ENCODE results near the gene ZNF81.
"Not testable (repeated sequence)": the region's sequence is repeated elsewhere in the genome, so short reads cannot be mapped to it uniquely, and the experiment has no call there.

The ZNF81 gene

DNA sequence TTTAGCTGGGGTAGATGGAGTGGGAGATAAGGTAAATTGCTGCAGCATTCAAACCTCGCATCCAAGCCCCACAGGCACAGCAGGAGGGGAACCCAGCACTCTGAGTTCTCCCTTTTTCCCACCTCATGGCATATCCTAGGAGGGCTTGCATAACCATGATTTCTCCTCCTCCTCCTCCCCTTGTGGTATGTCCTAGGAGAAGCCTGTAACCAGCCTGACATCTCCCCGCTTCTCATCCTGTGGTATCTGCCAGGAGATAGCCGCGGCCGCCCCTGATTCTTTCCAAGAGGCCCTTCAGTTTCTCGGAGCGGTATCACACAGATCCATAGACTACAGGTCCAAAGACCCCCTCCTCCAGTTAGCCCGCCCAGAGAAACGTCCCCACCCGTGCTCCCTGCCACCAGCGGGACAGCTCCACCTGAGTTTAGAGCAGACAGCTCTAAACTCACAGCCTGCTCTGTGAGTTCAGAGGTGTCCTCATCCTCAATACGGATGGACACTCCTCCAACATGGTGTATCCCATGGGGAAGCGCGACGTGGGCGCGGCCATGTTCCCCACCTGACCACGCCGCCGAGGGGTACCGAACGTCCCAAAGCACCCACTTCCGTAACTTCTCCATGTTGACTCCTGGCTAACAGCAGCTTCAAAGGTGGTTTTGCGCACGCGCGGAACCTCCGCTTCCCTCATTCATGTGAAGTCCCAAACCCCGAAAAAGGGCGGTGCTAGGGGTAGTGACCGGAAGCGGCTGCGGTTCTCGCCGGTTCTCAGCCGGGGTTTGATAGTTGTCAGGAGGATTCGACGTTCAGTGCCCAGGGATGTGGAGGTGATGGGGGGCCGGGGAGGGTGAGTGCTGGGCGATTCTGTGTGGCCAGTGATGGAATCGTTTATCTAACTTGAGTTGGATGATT lies at the start of gene ZNF81:
TSS of gene ZNF81 (plus strand) at position 739 of the 909 bp plus-strand sequence. CDS start 9,366 bp downstream, outside the sequence.
- DNase-seq (ENCODE audit: insufficient read length, low spot score): peak; percentile 67
- peak; percentile 92 for FAIRE-seq

DNA sequence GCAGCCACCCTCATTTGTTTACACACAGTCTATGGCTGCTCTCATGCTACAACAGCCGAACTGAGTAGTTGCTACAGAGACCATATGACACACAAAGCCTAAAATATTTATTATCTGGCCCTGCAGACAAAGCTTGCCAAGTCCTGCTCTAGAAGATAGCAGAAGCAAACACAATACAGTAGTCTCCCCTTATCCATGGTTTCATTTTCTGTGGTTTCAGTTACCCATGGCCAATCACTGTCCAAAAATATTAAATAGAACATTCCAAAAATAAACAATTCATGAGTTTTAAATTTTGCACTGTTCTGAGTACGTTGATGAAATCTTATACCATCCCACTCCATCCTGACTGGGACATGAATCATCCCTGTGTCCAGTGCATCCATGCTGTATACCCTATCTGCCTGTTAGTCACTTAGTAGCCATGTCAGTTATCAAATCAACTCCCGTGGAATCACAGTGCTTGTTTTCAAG lies 40.2 kb upstream of the ZNF81 start:
- DNase-seq (ENCODE audit: insufficient read length, low spot score) (peak; percentile 5), FAIRE-seq (no peak)

DNA sequence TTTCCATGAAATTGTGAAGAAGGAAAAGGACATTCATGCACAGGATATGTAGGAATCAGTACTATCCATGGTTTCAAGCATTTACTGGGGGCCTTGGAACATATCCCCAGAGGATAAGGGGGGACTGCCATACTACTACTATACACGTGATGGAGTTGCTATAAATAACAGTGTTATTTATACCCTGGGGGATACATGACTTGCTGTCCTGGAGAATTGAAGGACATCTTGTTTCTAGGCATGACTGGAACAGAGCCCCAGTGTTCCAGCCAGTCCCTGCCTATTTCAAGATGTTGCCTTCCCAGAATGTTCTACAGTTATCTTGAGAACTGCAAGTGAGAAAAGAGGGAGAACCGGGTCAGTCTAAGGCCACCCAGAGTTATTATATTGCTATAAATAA lies 39.6 kb upstream of the ZNF81 start:
- no peak for DNase-seq (ENCODE audit: insufficient read length, low spot score)
- FAIRE-seq: no peak

DNA sequence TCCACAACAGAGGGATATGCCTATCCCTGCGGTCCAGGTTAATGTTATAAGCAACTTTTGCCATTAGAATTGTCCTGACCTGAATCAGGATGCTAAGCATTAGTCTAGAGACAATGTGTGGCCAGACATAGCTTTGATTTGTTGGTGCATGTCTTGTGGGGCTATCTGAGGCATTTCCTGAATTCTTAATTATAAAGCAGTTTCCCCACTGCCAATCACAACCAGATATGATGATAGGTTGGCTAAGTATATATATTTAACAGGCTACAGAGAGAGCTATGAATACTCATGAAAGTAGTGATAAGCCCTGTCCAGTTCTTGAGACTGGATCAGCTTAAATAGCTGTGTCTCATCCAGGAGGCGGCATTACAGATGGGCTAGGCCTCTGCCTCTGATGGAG lies 37.8 kb upstream of the ZNF81 start:
- FAIRE-seq: no peak
- no peak for DNase-seq (ENCODE audit: insufficient read length, low spot score)

DNA sequence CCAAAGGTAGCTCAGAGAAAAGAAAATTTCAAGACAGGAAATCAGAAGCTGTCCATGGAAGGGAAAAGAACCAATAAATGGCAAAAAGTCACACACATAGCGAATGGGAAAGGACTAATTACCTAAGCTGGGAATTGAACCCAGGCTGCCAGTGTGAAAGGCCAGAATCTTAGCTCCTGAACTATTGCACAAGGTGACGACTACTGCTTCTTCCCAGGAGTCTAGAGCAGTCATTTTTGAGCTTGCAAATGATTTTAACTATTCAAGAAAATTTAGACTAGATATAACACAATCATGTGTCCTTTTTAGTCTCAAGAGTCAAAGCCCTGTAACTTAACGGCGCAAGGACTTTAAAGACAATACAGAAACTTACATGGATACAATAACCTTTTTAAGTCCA lies 34.1 kb upstream of the ZNF81 start:
- DNase-seq (ENCODE audit: insufficient read length, low spot score) (no peak), FAIRE-seq (no peak)

DNA sequence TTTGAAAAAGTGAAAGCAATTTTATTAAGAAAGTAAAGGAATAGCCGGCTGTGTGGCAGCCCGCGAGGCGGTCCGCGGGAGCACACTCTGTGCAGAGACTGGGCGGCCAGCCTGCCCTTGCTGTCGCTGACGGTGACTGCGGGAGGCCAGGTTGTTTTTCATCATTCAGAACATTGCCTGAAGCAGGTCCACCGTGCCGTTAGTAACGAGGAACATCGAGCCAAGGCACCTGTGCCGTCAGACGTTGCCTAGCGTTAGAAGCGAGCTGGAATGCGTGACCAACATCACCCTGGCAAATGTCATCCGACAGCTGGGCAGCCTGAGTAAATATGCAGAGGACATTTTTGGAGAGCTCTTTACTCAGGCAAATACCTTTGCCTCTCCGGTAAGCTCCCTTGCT lies 33.6 kb upstream of the ZNF81 start:
- FAIRE-seq: peak; percentile 87

DNA sequence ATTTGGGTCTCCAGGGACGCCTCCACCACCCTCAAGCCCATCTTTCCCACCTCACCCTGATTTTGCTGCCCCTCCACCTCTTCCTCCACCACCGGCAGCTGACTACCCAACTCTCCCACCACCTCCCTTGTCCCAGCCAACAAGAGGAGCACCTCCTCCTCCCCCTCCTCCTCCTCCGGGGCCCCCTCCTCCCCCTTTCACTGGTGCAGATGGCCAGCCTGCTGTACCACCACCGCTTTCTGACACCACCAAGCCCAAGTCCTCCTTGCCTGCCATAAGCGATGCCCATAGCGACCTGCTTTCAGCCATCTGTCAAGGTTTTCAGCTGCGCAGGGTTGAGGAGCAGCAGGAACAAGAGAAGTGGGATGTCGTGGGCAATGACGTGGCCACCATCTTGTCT lies 32.4 kb upstream of the ZNF81 start:
- FAIRE-seq (no peak), DNase-seq (ENCODE audit: insufficient read length, low spot score) (no peak)

More for the DNA sequence above, 33.6 kb upstream of the ZNF81 start:
- DNase-seq (ENCODE audit: insufficient read length, low spot score): not testable (repeated sequence)

DNA sequence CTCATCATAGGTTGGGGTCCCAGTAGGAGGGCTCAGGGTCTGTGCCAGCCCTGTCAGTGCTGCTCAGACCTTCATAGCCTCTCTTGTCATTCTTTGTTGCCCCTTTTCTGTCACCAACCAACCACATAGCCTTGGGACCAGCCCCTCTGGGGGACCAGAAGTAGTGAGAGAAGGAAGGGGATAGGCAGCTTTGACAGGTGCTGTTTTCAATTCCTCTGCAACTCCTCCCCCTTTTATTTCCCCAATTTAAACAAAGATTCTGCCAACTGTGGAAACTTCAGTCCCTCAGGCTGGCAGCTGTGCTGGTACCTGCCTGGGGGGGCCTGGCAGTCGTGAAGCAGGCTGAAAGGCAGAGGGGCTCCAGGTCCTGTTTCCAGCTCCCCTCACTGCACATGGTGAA lies 30.9 kb upstream of the ZNF81 start:
- FAIRE-seq; DNase-seq (ENCODE audit: insufficient read length, low spot score): not testable (repeated sequence)

DNA sequence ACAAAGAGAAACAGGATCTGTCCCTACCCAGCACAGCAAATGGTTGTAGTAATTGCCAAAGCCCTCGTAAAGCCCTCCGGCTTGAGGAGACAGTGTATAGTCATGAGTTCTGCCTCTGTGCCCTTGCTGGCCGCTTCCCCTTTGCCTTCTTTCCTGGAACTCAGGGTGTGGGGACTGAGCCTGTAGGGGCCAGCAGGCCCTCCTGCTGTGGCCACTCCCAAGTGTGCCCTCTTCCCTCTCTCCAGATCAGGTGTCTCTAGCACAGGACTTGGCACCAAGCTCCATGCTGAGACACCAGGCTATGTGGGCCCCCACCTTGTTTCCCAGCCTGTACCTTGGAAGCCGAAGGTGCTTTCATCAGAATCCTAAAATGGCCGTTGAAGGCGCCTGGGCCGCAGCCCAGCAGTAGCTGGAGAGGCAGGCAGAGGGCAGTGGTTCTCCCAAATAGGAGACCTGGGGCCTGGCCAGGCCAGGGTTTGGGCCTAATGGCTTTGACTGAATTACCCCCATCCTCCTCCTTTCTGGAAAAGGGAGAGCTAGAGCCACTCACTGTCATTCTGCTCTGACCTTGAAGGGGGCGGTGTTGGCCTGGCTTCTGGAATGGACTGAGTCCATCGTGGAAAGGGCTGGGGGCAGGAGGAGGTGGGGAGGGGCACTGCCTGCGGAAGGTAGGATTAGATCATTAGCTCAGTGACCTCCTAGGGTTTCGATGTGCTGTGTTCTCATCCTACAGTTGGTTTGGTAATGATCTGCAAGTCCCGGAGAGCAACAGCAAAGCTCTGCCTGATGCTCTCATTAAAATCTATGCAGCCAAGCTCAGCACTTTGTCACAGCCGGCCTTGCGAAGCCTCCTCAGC lies 30.1 kb upstream of the ZNF81 start:
- FAIRE-seq: peak; percentile 74
- not testable (repeated sequence) for DNase-seq (ENCODE audit: insufficient read length, low spot score)

DNA sequence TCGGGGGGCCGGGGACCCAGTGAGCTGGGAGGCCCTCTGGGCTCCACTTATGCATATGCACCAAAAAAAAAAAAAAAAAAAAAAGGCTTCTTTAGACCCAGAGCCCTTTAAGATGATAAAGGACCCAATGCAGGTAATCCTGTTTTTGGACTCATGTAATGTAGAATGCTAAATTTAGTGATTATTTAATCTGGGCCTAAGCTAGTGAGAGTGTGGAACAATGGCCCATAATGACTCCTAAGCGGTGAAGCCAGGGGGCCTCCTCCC lies 29.5 kb upstream of the ZNF81 start:
- FAIRE-seq; DNase-seq (ENCODE audit: insufficient read length, low spot score): not testable (repeated sequence)

DNA sequence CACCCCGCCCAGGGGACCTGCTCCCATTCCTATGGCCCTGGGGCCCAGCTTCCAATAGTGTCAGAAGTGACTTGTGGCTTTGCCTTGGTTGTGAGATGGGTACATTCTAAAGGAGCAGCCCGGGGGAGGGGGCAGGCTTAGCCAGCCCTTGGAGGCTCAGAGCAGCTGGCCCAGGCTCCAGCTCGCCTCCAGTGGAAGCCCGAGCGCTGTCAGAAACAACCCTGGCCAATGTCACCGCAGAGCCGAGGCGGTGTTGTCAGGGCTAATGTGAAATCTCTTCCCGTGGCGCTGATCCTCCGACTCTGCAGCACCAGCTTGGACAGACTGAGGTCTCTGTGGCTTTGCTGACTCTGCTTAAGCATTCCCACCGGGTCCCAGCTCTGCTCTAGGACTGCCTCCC lies 29.2 kb upstream of the ZNF81 start:
- FAIRE-seq (no peak), DNase-seq (ENCODE audit: insufficient read length, low spot score) (no peak)

DNA sequence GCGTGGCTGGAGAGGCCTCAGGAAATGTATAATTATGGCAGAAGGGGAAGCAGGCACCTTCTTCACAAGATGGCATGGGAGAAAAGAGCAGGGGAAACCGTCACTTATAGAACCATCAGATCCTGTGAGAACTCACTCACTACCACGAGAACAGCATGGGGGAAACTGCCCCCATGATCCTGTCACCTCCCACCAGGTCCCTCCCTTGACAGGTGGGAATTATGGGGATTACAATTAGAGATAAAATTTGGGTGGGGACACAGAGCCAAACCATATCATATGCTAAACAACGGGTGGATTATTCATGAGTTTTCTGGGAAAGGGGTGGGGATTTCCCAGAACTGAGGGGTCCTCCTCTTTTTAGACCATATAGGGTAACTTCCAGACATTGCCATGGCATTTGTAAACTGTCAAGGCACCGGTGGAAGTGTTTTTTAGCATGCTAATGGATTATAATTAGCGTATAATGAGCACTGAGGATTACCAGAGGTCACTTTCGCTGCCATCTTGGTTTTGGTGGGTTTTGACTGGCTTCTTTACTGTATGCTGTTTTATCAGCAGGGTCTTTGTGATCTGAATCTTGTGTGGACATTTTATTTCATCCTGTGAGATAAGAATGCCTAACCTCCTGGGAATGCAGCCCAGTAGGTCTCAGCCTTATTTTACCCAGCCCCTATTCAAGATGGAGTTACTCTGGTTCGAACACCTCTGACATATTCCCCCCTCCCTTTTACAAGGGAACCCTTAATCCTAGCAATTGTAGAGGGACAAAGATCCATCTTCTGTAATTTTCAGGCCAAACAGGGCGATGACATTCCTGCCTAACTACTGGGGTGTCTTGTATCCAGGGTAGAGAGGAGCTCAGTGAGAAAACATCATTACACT lies 27.6 kb upstream of the ZNF81 start:
- FAIRE-seq: no peak
- no peak for DNase-seq (ENCODE audit: insufficient read length, low spot score)

DNA sequence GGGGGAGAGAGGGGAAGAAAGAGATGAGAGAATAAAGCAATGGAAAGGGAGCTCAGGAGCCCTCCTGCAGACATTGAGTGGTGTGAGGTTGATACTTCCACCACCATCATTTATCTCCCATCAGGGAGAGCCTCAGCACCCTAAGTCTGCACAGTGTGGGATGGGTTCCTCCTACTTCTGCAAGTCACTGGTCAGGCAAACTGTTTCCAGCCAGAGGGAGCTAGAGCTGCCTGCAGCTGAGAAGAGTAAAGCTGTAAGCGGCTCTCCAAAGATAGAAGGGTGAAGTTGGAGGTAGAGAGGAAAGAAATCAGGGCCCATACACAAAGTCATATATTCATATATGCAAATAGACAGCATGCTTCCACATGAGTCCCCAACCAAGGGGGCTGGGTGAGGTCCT lies 21.9 kb upstream of the ZNF81 start:
- no peak for FAIRE-seq
- no peak for DNase-seq (ENCODE audit: insufficient read length, low spot score)

DNA sequence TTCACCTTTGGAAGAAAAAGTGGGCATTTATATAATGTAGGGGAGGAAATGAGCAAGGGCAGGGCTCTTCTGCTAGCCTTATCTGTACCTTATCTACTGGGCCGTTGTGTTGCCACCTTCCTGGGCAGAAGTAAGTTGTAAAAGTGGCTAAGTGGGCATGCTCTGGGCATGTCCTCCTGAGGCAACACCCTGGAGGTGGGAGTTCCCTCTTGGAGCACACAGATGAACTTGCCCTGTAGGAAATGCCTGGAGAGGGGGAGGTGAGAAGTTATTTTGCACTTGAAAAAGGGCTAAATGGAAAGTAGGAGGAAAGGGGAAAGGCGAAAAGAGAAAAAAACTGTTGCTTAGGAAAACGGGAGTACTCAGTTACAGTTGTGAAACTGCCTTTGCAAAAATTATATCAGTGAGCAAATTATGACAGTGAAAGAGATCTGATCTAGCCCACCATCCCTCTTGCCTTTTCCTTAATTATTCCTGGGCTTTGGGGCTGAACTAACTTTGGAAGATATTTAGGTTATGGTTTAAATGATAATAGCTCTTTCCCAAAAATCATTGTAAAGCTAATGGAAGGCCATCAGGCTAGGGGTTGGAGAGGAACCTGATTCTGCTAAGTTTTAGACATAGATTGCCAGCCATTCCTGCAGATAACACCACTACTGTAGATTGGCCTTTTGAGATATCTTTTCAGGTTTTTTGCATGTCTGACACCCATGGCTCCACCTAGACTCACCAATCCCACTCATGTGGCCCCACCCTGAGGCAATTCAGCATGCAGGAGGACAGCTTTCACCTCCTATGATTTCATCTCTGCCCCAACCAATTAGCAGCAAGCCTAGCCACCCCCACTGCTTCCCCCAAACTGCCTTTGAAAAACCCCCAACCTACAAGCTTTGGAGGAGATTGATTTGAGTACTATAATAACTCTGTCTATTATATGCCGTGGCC lies 20.5 kb upstream of the ZNF81 start:
- no peak for DNase-seq (ENCODE audit: insufficient read length, low spot score)
- no peak for FAIRE-seq

DNA sequence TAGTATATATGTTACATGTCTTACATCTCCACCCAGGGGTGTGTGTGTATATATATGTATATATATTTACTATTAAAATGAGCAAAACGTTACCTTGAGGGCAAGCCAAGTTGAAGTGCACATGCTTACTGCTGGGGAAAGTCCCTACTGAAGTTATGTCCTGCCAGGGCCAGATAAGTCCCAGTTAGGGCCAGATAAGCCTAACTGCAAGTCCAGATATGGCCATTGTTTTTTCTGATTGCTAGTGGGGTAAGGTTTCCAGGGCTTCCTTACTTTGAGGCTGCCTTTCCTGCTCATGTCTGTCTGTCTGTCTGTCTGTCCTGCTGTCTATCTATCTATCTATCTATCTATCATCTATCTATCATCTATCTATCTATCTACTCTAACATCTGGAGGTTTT lies 19.3 kb upstream of the ZNF81 start:
- FAIRE-seq: no peak
- no peak for DNase-seq (ENCODE audit: insufficient read length, low spot score)

DNA sequence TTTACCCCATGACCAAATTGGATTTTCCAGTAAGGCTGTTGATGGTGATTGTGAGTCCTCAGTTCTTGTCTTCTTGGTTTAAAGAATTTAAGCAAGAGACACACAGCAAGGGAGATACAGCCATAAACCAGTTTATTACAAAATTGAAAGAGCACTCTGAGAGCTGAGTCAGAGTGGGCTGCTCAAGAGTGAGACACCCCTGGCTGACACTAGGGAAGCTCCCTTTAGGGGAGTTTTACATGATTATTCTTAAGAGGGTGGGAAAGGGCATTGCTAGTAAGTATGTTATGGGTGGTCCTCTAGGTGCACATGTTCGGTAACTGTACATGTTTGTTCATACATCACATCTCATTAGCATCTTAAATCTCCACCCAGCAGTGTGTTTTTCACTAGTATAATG lies 18.8 kb upstream of the ZNF81 start:
- no peak for FAIRE-seq
- no peak for DNase-seq (ENCODE audit: insufficient read length, low spot score)

DNA sequence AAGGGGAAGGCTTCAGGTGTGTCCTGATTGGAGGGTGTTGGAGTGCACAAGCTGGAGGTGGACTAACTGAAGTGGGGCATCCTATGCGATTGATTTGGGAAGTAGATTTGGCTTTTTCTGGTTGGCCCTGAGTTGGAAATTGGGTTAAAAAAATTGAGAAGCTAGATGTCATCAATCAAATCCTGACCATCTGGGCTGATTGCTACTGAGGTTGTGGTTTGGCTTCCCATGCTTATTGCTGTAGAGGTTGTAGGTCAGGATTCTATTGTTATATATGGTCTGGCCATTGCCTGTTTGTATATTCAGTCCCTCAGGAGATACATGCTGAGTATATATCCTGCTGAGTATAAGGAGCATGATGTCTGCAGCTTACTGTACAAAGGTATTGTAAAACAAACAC lies 7.7 kb upstream of the ZNF81 start:
- DNase-seq (ENCODE audit: insufficient read length, low spot score) (no peak), FAIRE-seq (no peak)

DNA sequence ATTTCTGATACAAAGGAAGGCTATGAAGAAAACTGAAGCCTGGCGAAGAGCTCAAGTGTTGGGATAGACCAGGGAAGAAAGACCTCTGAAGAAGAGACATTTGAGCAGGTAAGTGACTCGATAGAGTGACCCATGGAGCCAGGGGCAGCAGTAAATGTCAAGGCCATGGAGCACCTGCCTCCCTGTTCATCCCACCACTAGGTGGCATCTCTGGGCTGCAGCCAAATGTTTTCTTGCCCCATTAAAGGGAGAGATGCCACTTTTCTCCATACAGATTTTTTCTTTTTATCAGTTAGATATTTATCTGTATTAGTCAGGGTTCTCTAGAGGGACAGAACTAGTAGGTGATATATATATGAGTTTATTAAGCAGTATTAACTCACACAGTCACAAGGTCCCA lies 4.9 kb upstream of the ZNF81 start:
- FAIRE-seq: no peak
- DNase-seq (ENCODE audit: insufficient read length, low spot score): peak; percentile 18

DNA sequence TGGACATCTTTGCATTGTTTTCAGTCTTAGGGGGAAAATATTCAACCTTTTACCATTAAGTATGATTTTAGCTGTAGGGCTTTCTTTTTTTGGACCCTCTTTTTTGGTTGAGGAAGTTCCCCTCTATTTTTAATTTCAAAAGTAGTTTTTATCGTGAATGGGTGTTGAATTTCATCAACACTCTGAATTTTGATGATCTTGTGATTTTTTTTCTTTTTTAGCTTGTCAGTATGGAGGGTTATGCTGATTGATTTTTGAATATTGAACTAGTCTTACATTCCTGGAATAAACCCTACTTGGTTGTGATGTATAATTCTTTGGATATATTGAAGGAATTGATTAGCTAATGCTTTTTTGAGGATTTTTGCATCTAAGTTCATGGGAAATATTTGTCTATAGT lies 1.7 kb downstream of the ZNF81 start:
- FAIRE-seq (no peak), DNase-seq (ENCODE audit: insufficient read length, low spot score) (no peak)

DNA sequence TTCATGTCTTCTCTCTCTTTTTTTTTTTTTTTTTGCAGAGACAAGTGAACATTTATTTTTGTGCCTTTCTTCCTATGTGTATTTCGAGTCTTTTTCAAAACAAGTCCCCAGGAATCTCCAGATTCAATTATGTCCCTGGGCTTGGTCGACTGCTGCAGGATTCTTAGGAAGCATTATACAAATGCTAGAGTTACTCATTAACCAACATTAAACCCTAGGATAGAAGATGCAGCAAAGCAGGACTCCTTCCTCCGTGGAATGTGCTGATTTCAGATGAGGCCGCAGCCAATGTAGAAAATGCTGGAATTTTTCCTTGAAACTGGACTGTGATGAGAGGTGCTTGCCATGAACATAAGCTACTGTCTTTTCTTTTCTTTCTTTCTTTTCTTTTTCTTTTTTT lies 3.4 kb downstream of the ZNF81 start:
- FAIRE-seq: no peak
- no peak for DNase-seq (ENCODE audit: insufficient read length, low spot score)
